ENCODE measurements around the gene PCBP2.
"Not testable (repeated sequence)": the region's sequence is repeated elsewhere in the genome, so short reads cannot be mapped to it uniquely, and the experiment has no call there.

PCBP2 gene

DNA sequence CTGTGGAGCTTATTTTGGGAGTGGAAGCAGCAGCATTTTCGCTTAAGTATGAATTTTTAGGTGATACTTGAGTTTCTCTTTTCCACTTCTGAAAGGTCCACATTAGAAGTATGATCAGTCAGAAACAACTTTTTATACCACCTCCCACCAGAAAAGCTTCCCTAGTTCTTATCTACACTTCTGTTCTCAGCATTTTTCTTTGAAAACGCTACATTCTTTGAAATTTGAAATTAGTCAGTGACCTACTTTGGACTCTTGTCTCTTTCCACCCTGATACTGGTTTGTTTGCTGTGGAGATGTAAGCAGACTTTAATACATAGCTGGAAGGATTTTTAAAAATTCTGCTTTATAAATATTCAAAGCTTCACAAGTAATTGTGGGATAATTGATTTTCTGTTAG, 22.2 kb downstream of the PCBP2 start:
- no peak for DNase-seq

GRCh38 chr12:53474819-53475218, 22.9 kb downstream of the PCBP2 start:
- DNase-seq: no peak

GRCh38 chr12:53476769-53477209, 24.9 kb downstream of the PCBP2 start:
- DNase-seq: no peak

- DNase-seq: no peak
Measured at GRCh38 chr12:53478865-53479264, 27.0 kb downstream of the PCBP2 start.

GRCh38 chr12:53479331-53479730, 27.4 kb downstream of the PCBP2 start:
- DNase-seq: no peak

GRCh38 chr12:53480491-53481442, 28.9 kb downstream of the PCBP2 start:
- DNase-seq: no peak

DNA sequence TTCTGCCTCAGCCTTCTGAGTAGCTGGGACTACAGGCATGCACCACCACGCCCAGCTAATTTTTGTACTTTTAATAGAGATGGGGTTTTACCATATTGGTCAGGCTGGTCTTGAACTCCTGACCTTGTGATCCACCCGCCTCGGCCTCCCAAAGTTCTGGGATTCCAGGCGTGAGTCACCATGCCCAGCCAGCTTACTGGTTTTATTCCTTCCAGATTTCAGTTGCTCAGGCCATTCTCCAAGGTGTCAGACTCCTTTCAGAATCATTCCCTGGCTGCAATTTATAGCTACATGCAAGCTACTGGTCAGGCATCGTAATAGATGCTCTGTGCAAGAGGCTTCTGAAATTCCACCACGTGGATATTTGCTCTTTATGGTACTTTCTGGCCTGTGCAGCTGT, 29.6 kb downstream of the PCBP2 start:
- DNase-seq: not testable (repeated sequence)

DNA sequence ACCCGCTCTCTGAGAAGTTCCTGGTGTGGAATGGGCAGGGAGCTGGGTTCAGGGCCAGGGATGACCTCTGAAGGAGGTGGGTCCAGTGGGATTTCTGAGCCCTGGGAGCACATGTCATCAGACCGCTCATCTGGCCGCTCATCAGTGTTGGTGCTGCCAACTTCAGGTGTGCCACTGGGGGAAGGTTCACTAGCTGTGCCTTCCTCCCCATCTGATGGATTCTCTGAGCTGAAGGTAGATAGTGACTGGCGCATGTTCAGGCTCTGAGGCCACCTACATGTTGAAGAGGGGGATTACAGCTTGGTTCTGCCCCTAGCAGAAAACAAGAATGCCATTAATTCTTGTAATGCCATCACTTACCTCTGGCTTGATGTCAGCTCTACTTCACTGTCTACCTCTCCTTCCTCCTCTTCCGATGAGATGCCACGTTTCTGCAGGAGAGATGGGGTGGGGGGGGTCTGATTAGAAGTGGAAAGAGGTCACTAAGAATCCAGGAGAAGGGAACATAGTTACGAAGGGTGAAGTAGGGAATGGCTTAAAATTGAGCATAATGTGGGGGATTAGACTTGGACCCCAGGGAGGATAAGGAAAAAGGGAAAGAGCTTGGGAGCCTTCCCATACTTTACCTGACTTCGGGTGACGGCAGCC, 30.2 kb downstream of the PCBP2 start:
- DNase-seq: no peak

DNA sequence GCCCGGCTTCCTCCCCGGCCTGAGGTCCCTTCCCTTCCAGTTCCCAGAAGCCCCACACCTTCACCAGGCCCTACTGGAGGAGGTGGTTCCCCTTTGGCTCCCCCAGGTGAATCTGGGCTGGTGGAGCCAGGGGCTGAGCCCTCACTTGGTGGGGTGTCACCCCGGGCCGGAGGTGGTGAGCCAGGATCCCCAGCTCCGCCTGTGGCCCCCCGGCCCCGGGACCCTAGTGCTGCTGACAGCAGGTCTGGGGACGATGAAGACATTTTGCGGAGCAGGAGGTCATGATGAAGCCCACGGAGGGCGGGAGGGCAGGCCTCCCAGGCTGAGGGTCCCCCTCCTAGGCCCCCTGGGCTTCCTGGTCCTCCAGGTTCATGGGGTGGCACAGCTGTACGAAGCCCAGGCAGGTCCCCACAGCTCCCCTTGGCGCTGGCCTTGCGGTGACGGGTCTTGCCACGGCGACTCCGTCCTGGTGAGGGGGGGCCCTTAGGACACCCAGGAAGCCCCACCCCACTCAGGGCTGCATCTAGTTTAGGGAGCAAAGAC, 30.8 kb downstream of the PCBP2 start:
- no peak for DNase-seq

DNA sequence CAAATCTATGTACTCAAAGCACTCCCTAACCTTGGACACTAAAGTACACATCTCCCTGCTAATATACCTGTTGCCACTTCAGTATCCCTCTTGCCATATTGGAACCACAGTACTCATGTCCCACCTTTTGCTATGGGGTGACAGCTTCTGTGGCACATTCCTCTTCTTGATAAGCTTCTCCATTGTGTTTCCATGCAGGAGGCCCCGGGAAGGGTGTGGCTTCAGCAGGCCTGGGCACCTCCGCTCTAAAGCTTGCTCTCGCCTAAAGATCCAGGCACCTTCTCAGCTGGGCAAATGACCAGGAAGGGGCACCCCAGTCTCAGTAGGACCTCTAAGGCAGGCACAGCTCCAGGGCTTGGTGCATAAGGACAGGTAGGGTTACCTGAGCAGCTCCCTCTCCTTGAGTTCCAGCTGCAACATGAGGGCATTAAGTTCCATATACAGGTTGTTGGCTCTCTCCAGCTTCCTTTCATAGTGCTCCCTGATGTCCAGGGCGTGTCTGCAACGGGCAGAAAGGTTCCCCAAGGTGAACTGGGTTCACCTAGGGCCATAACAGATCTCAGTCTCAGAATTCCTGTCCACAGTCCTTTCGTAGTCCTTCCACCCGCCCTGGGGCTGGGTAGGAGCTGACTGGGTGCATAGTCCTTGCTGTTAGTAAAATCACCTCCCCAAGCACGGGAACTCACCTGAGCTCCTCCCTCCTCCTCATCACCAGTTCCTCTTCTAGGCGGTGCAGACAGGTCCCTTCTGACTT, 31.5 kb downstream of the PCBP2 start:
- DNase-seq: no peak

- no peak for DNase-seq
Measured at GRCh38 chr12:53483979-53484377, 32.1 kb downstream of the PCBP2 start.

- no peak for DNase-seq
Measured at GRCh38 chr12:53484686-53485575, 33.0 kb downstream of the PCBP2 start.

- DNase-seq: no peak
Measured at GRCh38 chr12:53485955-53486735, 34.2 kb downstream of the PCBP2 start.

DNA sequence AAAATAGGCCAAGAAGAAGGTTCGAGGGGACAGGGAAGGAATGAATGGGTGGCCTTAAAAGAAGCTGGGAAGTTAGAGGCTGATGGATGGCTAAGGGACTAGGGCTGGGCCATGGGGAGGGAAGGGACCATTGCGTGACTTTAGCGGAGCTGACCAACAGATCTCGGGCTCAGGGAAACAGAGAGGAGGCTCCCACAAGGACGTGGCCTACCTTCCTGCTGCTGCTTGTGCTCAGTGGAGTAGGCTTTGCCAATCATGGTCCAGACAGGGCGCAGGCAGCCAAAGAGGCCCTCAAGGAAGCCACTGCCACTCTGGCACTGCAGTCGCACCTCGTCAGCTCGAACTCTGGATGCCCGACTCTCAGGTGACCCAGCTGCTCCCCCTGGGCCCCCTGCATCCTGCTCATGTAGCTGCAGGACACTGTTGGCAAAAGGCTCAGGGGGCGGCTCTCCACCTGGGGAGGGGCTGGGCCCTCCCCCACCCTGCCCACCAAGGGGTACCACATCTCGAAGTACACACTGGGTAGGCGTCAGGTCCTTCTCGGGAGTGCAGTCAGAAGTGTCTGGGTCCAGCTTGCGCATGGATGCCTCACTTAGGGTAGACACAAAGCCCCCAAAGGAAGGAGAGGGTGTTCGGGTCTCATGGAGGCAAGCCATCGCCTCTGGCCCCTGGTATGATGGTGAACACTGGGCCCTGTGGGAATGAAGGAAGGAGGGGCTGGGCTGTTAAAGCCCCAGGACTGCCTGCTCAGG, 35.0 kb downstream of the PCBP2 start:
- DNase-seq: no peak

DNA sequence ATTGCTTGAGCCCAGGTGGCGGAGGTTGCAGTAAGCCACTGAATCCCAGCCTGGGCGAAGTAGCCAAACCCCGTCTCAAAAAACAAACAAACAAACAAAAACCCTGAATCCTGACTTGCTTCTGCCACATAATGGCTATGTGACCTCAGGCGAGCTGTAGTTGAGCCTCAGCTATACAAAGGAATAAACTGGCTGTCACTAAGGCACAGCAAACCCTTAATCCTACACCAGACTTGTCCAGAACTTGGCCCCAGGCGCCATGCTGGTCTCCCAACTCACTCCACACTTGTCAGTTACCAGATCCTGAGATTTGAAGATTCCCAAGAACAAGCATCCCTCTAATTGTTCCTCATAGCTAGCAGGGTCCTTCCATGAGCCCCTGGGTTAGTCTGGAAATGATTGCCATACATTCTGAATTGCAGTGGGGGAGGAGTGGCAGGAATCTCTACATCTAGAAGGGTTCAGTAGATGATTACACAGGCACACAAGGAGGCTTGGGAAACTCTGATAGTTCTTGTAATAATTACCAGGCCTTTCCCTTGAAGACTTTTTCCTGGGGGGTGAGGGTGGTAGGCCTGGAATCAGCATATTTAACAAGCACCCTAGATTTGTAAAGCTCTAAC, 37.5 kb downstream of the PCBP2 start:
- DNase-seq: no peak

GRCh38 chr12:53492188-53492587, 40.3 kb downstream of the PCBP2 start:
- no peak for DNase-seq

DNA sequence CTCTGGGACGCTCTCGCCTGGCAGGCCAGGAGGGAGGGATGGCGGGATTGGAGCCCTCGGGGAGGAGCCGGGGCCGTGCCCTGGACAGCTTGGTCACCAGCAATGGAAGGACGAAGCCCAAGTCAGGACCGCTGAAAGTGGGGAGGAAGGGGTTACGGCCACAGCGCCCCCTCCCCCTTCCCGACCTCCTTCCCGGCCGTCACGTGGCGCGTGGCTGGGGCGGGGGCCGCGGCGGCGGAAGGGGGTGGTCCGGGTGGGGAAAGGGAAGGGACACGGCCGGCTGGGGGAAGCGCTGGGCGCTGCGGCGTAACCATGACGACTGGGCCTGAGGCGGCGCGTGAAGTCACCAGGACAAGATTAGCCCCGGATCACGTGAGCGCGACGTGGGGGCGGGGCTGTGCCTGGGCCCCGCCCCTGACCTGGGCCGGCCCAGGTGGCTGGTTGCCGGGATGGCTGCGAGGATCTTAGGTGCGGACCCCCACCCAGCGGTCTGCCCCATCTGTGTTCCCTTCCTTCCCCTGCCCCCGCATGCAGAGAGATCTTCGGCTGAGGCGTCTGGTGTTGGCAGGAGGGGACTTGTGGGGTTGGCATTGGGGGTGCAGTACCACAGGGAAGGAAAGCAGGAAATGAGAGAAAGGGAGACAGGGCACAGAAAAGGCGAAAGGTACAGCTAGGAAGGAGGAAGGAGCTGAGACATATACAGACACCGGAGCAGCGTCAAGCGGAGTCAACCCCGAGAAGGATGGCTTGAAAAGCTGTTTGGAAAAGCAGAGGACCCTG, 41.1 kb downstream of the PCBP2 start:
- peak; percentile 88 for DNase-seq

GRCh38 chr12:53493610-53494391, 41.9 kb downstream of the PCBP2 start:
- DNase-seq: no peak
